Esophagus mucosa (tissue), 1 donor: Measurements from ENCODE around the gene CD81. TPM values are rescaled to one million over a fixed set of nuclear protein-coding genes. Genes with fewer than 3 reads are reported as not detected.

Source experiments
- ATAC-seq: fragments of 200-7000 bp; cut with Tn5 transposase; one replicate; pipeline ENCODE4 v1.9.1; 2020
- total RNA-seq: library from RNA; stranded (reverse); gene quantifications from one replicate; pipeline ENCODE4 v1.2.4, GENCODE V29; 2023
- donor health status: DM: yes; HTN: yes; CAD: no.

CD81 gene
- total RNA-seq, 1 donor from 2014 or later = 150 TPM

- ATAC-seq = peak; percentile 25
Observed at GRCh38 chr11:2440646-2441045, 63.5 kb downstream of the CD81 start.

GRCh38 chr11:2441171-2441570 is 64.1 kb downstream of the CD81 start:
- no peak for ATAC-seq

- no peak for ATAC-seq
Observed at GRCh38 chr11:2442589-2442988, 65.5 kb downstream of the CD81 start.

GRCh38 chr11:2443406-2443805 is 66.3 kb downstream of the CD81 start:
- no peak for ATAC-seq

- ATAC-seq = peak; percentile 22
Observed at GRCh38 chr11:2443881-2444820, 67.0 kb downstream of the CD81 start, which contains the start of gene TRPM5. Gene TRPM5, minus strand, starts transcription at chr11:2444514. Its CDS starts 21,478 bp downstream, at chr11:2423036.

- peak; percentile 74 for ATAC-seq
Observed at GRCh38 chr11:2444821-2445745, 68.0 kb downstream of the CD81 start, which contains the start of gene KCNQ1. Gene KCNQ1, plus strand, starts transcription at chr11:2445008. Its CDS starts 91 bp downstream, at chr11:2445099.

GRCh38 chr11:2445746-2446551 is 68.8 kb downstream of the CD81 start:
- ATAC-seq = no peak

- no peak for ATAC-seq
Observed at GRCh38 chr11:2446590-2447252, 69.6 kb downstream of the CD81 start.

Other genes starting within 250 kb of the CD81 start
- gene IGF2, start 237.9 kb upstream of the CD81 start, total RNA-seq = 1.6 TPM
- gene INS, start 216.1 kb upstream of the CD81 start, total RNA-seq = not detected
- 0.40 TPM for gene TH, start 205.5 kb upstream of the CD81 start, total RNA-seq
- gene ASCL2, start 106.7 kb upstream of the CD81 start, total RNA-seq = 2.0 TPM
- gene C11orf21, start 75.4 kb upstream of the CD81 start, total RNA-seq = 0.08 TPM
- gene TSPAN32, start 75.3 kb upstream of the CD81 start, total RNA-seq = not detected
- 36.7 TPM for gene TSSC4, start 23.4 kb downstream of the CD81 start, total RNA-seq
- not detected for gene TRPM5, start 67.2 kb downstream of the CD81 start, total RNA-seq
- gene KCNQ1, start 67.7 kb downstream of the CD81 start, total RNA-seq = 1.6 TPM